ENCODE data around the gene NGEF. TPM values are rescaled to one million over a fixed set of nuclear protein-coding genes. Genes with fewer than 3 reads are reported as not detected.
A peak's percentile ranks its signal among the peaks of the same experiment; 100 is the strongest.
"Not testable (repeated sequence)": the region's sequence is repeated elsewhere in the genome, so short reads cannot be mapped to it uniquely, and the experiment has no call there.

The NGEF gene
- polyA plus RNA-seq, 3 donors = not detected

GRCh38 chr2:232910376-232910775 lies 102.7 kb downstream of the NGEF start:
- TF ChIP-seq CTCF (IDR thresholded peaks at IDR 0.05) = no peak

GRCh38 chr2:232908695-232909094 lies 104.4 kb downstream of the NGEF start:
- H3K27me3 ChIP-seq (ENCODE audit: control insufficient read depth in 2 of 2, insufficient read depth in 2 of 2, low read length in 2 of 2) = peaks cover 11 to 19% of the 10 kb centered on the region in 2 donors
- Mint-ChIP-seq H3K36me3 (no peaks in the 10 kb centered on the region), H3K27me3 (ENCODE audit: low read depth in 3 of 3) (peaks cover 18 to 26% (median 18%) of the 10 kb centered on the region in 3 donors), H3K4me3 (peak overlapping the region in 1 of 2 donors; percentile 36), H3K9me3 (peaks cover 0 to 20% (median 17%) of the 10 kb centered on the region in 7 donors), H3K27ac (no peak overlapping the region), H3K4me1 (no peaks in the 10 kb centered on the region)
- no peaks in the 10 kb centered on the region for H3K36me3 ChIP-seq (replicated peaks in 1 of 2; ENCODE audit: control insufficient read depth in 1 of 2, insufficient read depth in 2 of 2, low read length in 2 of 2)
- no CpG with 5 or more reads among the region's 6 CpGs for WGBS (ENCODE audit: insufficient coverage)
- no peak for TF ChIP-seq CTCF (IDR thresholded peaks at IDR 0.05)
- H3K9ac ChIP-seq (ENCODE audit: insufficient read depth, low read length, poor library complexity, severe bottlenecking) = no peak overlapping the region
- no peak for DNase-seq
- H3K27ac ChIP-seq (ENCODE audit: low read depth in 1 of 2, low read length in 2 of 2) = no peak overlapping the region
- peaks cover 0 to 8% of the 10 kb centered on the region in 2 donors for H3K9me3 ChIP-seq (replicated peaks in 1 of 2; ENCODE audit: control insufficient read depth in 1 of 2, insufficient read depth in 1 of 2, low read length in 2 of 2)
- H2AFZ ChIP-seq (ENCODE audit: insufficient read depth, low read depth, low read length, poor library complexity, severe bottlenecking) = no peak overlapping the region
- H3K4me1 ChIP-seq (ENCODE audit: control insufficient read depth in 1 of 2, insufficient read depth in 2 of 2, low read length in 2 of 2) = no peaks in the 10 kb centered on the region
- no peak overlapping the region for H3K4me2 ChIP-seq (replicated peaks; ENCODE audit: extremely low read depth, low read length, poor library complexity, severe bottlenecking)
- H3K79me2 ChIP-seq (ENCODE audit: insufficient read depth, low read length) = no peaks in the 10 kb centered on the region
- no peaks in the 10 kb centered on the region for H4K20me1 ChIP-seq (ENCODE audit: insufficient read depth, low read length)
- H3K4me3 ChIP-seq (replicated peaks in 1 of 3; ENCODE audit: low read depth in 2 of 3, low read length in 3 of 3) = no peak overlapping the region
- intact Hi-C loops (cut with micrococcal nuclease) = no loop called here

More at GRCh38 chr2:232910376-232910775, 102.7 kb downstream of the NGEF start:
- Histone ChIP-seq H3K27me3 (ENCODE audit: control insufficient read depth in 2 of 2, insufficient read depth in 2 of 2, low read length in 2 of 2) (peaks cover 13 to 21% of the 10 kb centered on the region in 2 donors), H3K9ac (ENCODE audit: insufficient read depth, low read length, poor library complexity, severe bottlenecking) (no peak overlapping the region), H3K9me3 (replicated peaks in 1 of 2; ENCODE audit: control insufficient read depth in 1 of 2, insufficient read depth in 1 of 2, low read length in 2 of 2) (peaks cover 0 to 8% of the 10 kb centered on the region in 2 donors), H4K20me1 (ENCODE audit: insufficient read depth, low read length) (no peaks in the 10 kb centered on the region), H2AFZ (ENCODE audit: insufficient read depth, low read depth, low read length, poor library complexity, severe bottlenecking) (no peak overlapping the region), H3K79me2 (ENCODE audit: insufficient read depth, low read length) (no peaks in the 10 kb centered on the region), H3K4me1 (ENCODE audit: control insufficient read depth in 1 of 2, insufficient read depth in 2 of 2, low read length in 2 of 2) (no peaks in the 10 kb centered on the region), H3K4me3 (replicated peaks in 1 of 3; ENCODE audit: low read depth in 2 of 3, low read length in 3 of 3) (no peak overlapping the region), H3K27ac (ENCODE audit: low read depth in 1 of 2, low read length in 2 of 2) (no peak overlapping the region), H3K4me2 (replicated peaks; ENCODE audit: extremely low read depth, low read length, poor library complexity, severe bottlenecking) (no peak overlapping the region), H3K36me3 (replicated peaks in 1 of 2; ENCODE audit: control insufficient read depth in 1 of 2, insufficient read depth in 2 of 2, low read length in 2 of 2) (no peaks in the 10 kb centered on the region)
- intact Hi-C loops (cut with micrococcal nuclease) = no loop called here
- Mint-ChIP-seq H3K27me3 (ENCODE audit: low read depth in 3 of 3) (peaks cover 21 to 31% (median 22%) of the 10 kb centered on the region in 3 donors), H3K4me1 (no peaks in the 10 kb centered on the region), H3K9me3 (peaks cover 0 to 20% (median 17%) of the 10 kb centered on the region in 7 donors), H3K36me3 (no peaks in the 10 kb centered on the region), H3K4me3 (no peak overlapping the region), H3K27ac (no peak overlapping the region)
- DNase-seq = no peak
- WGBS (ENCODE audit: insufficient coverage) = 100% methylated on average over 4 of the region's 6 CpGs

- H3K9ac ChIP-seq (ENCODE audit: insufficient read depth, low read length, poor library complexity, severe bottlenecking); H3K4me3 ChIP-seq (replicated peaks in 1 of 3; ENCODE audit: low read depth in 2 of 3, low read length in 3 of 3); H3K36me3 ChIP-seq (replicated peaks in 1 of 2; ENCODE audit: control insufficient read depth in 1 of 2, insufficient read depth in 2 of 2, low read length in 2 of 2); DNase-seq; intact Hi-C loops (cut with micrococcal nuclease); H3K4me1 ChIP-seq (ENCODE audit: control insufficient read depth in 1 of 2, insufficient read depth in 2 of 2, low read length in 2 of 2); H3K4me2 ChIP-seq (replicated peaks; ENCODE audit: extremely low read depth, low read length, poor library complexity, severe bottlenecking); H3K79me2 ChIP-seq (ENCODE audit: insufficient read depth, low read length); H3K4me1 Mint-ChIP-seq; H3K4me3 Mint-ChIP-seq; H3K9me3 ChIP-seq (replicated peaks in 1 of 2; ENCODE audit: control insufficient read depth in 1 of 2, insufficient read depth in 1 of 2, low read length in 2 of 2); H3K27ac ChIP-seq (ENCODE audit: low read depth in 1 of 2, low read length in 2 of 2); H3K36me3 Mint-ChIP-seq; H2AFZ ChIP-seq (ENCODE audit: insufficient read depth, low read depth, low read length, poor library complexity, severe bottlenecking); H4K20me1 ChIP-seq (ENCODE audit: insufficient read depth, low read length): not testable (repeated sequence)
- peak overlapping the region in 1 of 7 donors; percentile 27 for H3K27ac Mint-ChIP-seq
- H3K27me3 ChIP-seq (ENCODE audit: control insufficient read depth in 2 of 2, insufficient read depth in 2 of 2, low read length in 2 of 2) = peaks cover 11 to 19% of the 10 kb centered on the region in 2 donors
- H3K27me3 Mint-ChIP-seq (ENCODE audit: low read depth in 3 of 3) = peaks cover 16 to 23% (median 18%) of the 10 kb centered on the region in 3 donors
- no CpG with 5 or more reads among the region's 9 CpGs for WGBS (ENCODE audit: insufficient coverage)
- H3K9me3 Mint-ChIP-seq = peaks cover 0 to 21% (median 16%) of the 10 kb centered on the region in 7 donors
Measured at GRCh38 chr2:232907718-232908085, 105.4 kb downstream of the NGEF start.

Data from CD14-positive monocyte (primary cell).